ENCODE data around the gene TRABD2A. TPM values are rescaled to one million over a fixed set of nuclear protein-coding genes. Genes with fewer than 3 reads are reported as not detected.

Gene TRABD2A
- total and polyA plus RNA-seq, 9 of the 15 experiments (the other 6 are each of a cell fraction or from before 2014, with no cell fraction given), result 0.07 to 0.45 (median 0.25) TPM

DNA sequence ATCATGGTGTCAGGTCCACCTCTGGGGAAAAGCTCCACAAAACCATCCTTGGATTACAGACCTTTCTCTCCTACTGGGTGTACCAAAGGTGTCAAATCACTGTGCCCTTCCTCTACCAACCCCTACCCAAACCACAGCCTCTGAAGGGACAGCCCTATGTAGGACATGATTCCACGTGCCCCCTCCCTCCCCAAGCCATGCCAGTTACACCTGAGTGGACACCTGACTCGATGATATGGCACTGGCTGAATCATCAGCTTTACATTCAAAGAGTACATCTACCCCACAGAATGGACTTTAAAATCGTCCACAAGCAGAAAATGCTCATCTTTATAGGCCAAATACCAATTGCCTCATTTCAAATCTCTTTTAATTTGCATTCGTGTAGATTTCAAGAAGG, 26.0 kb downstream of the TRABD2A start:
- no peaks in the 10 kb centered on the region for H4K20me1 ChIP-seq (replicated peaks; ENCODE audit: control insufficient read depth, insufficient read depth, low read length)
- no peak overlapping the region for H3K4me3 ChIP-seq
- DNase-seq (ENCODE audit: extremely low read depth in 1 of 4, low spot score in 3 of 4), result no peak
- H3K9ac ChIP-seq (ENCODE audit: insufficient read depth in 1 of 2, low read depth in 2 of 2, low read length in 2 of 2), result no peak overlapping the region
- H3K4me2 ChIP-seq (ENCODE audit: insufficient read depth, low read length), result no peak overlapping the region
- FAIRE-seq, result no peak
- no peaks in the 10 kb centered on the region for H3K36me3 ChIP-seq (ENCODE audit: control insufficient read depth, insufficient read depth, low read length)
- H3K9me3 ChIP-seq (replicated peaks; ENCODE audit: control insufficient read depth, insufficient read depth, low read depth, low read length), result no peaks in the 10 kb centered on the region
- H3K27me3 ChIP-seq (ENCODE audit: control insufficient read depth in 2 of 2, insufficient read depth in 2 of 2, low read length in 2 of 2), result peaks cover 0 to 24% of the 10 kb centered on the region in 2 experiments; a peak in 3 of 5 replicates
- peaks cover 0 to 10% of the 10 kb centered on the region in 2 experiments; a peak in 2 of 5 replicates for H3K4me1 ChIP-seq (replicated peaks in 1 of 2; ENCODE audit: control insufficient read depth in 2 of 2, insufficient read depth in 2 of 2, low read length in 2 of 2)
- ATAC-seq, result no peak
- ChIA-PET CTCF (ENCODE audit: low intra/inter-chr PET ratio) (no interaction called here), POLR2A (no interaction called here)
- H2AFZ ChIP-seq (ENCODE audit: low read depth, low read length), result no peak overlapping the region
- no peaks in the 10 kb centered on the region for H3K9me1 ChIP-seq (ENCODE audit: control insufficient read depth, insufficient read depth, low read length)
- intact Hi-C loops (cut with micrococcal nuclease), result no loop called here
- H3K79me2 ChIP-seq (ENCODE audit: control insufficient read depth, insufficient read depth, low read length), result no peaks in the 10 kb centered on the region
- WGBS (ENCODE audit: insufficient coverage, low coverage, missing lambda C conversion rate), result 3% methylated on average over 4 of the region's 4 CpGs
- no peak overlapping the region for H3K27ac ChIP-seq (ENCODE audit: extremely low read depth, low read depth, low read length)
- TF ChIP-seq ZNF212 (CRISPR knock-in tag; IDR thresholded peaks at IDR 0.05) (no peak), FOXJ3 (CRISPR knock-in tag; IDR thresholded peaks at IDR 0.05) (no peak), ARID2 (IDR thresholded peaks at IDR 0.05) (no peak), ZNF133 (CRISPR knock-in tag; IDR thresholded peaks at IDR 0.05) (no peak), ZSCAN29 (IDR thresholded peaks at IDR 0.05) (no peak), ZNF165 (CRISPR knock-in tag; IDR thresholded peaks at IDR 0.05; ENCODE audit: borderline replicate concordance) (no peak), ZC3H8 (IDR thresholded peaks at IDR 0.05) (no peak), DIDO1 (tag; IDR thresholded peaks at IDR 0.05; ENCODE audit: low read depth) (no peak), ZNF785 (CRISPR knock-in tag; IDR thresholded peaks at IDR 0.05) (no peak), ZBTB17 (CRISPR knock-in tag; IDR thresholded peaks at IDR 0.05) (no peak), MEF2A (IDR thresholded peaks at IDR 0.05; ENCODE audit: control insufficient read depth, low read depth, low read length) (no peak), MTA1 (IDR thresholded peaks at IDR 0.05; ENCODE audit: borderline replicate concordance) (no peak), RUNX1 (IDR thresholded peaks at IDR 0.05; ENCODE audit: low read depth) (no peak)
- TF ChIP-seq, protein P1, sequence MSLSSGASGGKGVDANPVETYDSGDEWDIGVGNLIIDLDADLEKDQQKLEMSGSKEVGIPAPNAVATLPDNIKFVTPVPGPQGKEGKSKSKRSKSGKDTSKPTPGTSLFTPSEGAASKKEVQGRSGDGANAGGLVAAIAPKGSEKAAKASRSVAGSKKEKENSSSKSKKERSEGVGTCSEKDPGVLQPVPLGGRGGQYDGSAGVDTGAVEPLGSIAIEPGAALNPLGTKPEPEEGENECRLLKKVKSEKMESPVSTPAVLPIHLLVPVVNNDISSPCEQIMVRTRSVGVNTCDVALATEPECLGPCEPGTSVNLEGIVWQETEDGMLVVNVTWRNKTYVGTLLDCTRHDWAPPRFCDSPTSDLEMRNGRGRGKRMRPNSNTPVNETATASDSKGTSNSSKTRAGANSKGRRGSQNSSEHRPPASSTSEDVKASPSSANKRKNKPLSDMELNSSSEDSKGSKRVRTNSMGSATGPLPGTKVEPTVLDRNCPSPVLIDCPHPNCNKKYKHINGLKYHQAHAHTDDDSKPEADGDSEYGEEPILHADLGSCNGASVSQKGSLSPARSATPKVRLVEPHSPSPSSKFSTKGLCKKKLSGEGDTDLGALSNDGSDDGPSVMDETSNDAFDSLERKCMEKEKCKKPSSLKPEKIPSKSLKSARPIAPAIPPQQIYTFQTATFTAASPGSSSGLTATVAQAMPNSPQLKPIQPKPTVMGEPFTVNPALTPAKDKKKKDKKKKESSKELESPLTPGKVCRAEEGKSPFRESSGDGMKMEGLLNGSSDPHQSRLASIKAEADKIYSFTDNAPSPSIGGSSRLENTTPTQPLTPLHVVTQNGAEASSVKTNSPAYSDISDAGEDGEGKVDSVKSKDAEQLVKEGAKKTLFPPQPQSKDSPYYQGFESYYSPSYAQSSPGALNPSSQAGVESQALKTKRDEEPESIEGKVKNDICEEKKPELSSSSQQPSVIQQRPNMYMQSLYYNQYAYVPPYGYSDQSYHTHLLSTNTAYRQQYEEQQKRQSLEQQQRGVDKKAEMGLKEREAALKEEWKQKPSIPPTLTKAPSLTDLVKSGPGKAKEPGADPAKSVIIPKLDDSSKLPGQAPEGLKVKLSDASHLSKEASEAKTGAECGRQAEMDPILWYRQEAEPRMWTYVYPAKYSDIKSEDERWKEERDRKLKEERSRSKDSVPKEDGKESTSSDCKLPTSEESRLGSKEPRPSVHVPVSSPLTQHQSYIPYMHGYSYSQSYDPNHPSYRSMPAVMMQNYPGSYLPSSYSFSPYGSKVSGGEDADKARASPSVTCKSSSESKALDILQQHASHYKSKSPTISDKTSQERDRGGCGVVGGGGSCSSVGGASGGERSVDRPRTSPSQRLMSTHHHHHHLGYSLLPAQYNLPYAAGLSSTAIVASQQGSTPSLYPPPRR (CRISPR knock-in tag; IDR thresholded peaks at IDR 0.05; ENCODE audit: borderline replicate concordance), result no peak
- TF ChIP-seq, protein P2, sequence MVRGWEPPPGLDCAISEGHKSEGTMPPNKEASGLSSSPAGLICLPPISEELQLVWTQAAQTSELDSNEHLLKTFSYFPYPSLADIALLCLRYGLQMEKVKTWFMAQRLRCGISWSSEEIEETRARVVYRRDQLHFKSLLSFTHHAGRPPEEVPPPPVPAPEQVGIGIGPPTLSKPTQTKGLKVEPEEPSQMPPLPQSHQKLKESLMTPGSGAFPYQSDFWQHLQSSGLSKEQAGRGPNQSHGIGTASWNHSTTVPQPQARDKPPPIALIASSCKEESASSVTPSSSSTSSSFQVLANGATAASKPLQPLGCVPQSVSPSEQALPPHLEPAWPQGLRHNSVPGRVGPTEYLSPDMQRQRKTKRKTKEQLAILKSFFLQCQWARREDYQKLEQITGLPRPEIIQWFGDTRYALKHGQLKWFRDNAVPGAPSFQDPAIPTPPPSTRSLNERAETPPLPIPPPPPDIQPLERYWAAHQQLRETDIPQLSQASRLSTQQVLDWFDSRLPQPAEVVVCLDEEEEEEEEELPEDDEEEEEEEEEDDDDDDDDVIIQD (CRISPR knock-in tag; IDR thresholded peaks at IDR 0.05), result no peak
- in situ Hi-C loops (cut with MboI), result no loop called here
- no TSS peak for BruUV-seq (replicated peaks)
